GM19397 (cell line): ENCODE results near the gene TMEM106B.
"Not testable (repeated sequence)": the region's sequence is repeated elsewhere in the genome, so short reads cannot be mapped to it uniquely, and the experiment has no call there.

Source experiments
- ATAC-seq: cut with Tn5 transposase; IDR thresholded peaks from one replicate; pipeline ENCODE4 v1.9.1; 2021; ENCODE audit warnings: mild to moderate bottlenecking, moderate library complexity; ENCODE audit not compliant: unreplicated experiment

The TMEM106B gene

GRCh38 chr7:12211054-12211710 is at the start of gene TMEM106B:
TMEM106B (plus strand) TSS chr7:12211294; CDS start chr7:12214811, 3,517 bp downstream.
- ATAC-seq: peak; percentile 97

- no peak for ATAC-seq
Measured at GRCh38 chr7:12162415-12163113, 48.5 kb upstream of the TMEM106B start.

DNA sequence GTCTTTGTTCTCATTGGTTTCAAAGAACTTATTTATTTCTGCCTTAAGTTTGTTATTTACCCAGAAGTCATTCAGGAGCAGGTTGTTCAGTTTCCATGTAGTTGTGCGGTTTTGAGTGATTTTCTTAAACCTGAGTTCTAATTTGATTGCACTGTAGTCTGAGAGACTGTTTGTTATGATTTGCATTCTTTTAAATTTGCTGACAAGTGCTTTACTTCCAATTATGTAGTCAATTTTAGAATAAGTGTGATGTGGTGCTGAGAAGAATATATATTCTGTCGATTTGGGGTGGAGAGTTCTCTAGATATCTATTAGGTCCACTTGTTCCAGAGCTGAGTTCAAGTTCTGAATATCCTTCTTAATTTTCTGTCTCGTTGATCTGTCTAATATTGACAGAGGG is 43.0 kb upstream of the TMEM106B start:
- ATAC-seq: not testable (repeated sequence)

DNA sequence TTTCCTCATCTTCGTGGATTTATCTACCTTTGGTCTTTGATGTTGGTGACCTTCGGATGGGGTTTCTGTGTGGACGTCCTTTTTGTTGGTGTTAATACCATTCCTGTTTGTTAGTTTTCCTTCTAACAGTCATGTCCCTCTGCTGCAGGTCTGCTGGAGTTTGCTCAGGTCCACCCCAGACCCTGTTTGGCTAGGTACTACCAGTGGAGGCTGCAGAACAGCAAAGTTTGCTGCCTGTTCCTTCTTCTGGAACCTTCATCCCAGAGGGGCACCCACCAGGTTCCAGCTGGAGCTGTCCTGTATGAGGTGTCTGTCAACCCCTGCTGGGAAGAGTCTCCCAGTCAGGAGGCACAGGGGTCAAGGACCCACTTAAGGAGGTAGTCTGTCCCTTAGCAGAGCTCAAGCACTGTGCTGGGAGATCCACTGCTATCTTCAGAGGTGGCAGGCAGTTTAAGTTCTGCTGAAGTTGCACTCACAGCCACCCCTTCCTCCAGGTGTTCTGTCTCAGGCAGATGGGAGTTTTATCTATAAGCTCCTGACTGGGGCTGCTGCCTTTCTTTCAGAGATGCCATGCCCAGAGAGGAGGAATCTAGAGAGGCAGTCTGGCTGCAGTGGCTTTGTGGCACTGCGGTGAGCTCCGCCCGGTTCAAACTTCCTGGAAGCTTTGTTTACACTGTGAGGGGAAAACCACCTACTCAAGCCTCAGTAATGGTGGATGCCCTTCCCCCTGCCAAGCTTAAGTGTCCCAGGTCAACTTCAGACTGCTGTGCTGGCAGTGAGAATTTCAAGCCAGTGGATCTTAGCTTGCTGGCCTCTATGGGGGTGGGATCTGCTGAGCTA is 40.9 kb upstream of the TMEM106B start:
- not testable (repeated sequence) for ATAC-seq

DNA sequence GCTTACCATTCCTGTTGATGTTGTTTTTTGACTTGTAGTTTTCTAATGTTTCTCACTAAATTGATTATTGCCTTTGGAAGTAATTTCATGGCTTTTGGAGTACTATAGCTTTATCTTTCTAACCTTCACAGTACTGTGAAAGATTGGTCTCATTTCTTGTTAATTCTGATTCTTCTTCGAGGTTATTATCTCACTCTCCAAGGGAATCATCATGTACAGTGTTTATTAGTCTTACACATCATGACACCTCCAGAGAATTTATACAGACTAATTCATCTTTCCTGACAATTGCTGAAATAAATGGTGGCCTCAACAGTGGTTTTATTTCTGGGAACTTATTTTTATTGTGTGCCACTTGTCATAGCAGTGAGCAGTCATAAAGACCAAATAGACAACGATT is 37.4 kb upstream of the TMEM106B start:
- no peak for ATAC-seq

GRCh38 chr7:12174931-12175330 is 36.2 kb upstream of the TMEM106B start:
- ATAC-seq: no peak

- no peak for ATAC-seq
Measured at GRCh38 chr7:12178317-12178716, 32.8 kb upstream of the TMEM106B start.

DNA sequence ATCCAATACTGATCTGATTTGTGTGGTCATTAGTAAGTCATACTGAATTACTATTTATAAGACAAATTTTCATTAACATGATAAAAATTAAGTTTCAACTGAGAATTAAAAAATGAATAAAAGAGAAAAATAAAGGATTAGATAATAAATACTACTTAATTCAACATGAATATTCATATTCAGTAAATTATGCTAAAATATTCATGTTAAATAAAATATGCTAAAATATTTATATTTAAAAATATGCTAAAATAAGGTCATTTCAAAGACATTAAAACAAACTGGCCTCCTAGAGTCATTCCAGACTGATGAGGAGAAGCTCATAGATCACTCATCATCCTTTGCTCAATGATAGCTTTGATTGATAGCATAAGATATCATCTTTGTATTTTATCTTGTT is 16.7 kb upstream of the TMEM106B start:
- no peak for ATAC-seq

DNA sequence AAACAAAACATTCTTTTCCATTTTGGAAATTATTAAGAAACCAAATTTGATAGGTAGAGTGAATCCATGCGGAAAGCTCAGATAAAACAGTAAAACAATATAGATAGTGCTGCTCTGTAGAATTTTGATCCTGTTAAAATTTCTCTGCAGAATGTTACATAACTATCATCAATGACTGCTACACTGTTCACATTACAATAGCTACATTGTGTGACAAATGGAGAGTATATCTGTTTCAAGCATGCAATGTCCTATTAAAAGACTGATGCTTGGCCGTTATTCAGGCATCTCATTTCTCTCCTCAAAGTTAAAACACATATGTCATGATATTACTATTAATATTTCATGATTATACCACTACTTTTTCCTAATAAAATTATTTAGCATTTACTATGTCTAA is 14.7 kb upstream of the TMEM106B start:
- no peak for ATAC-seq

GRCh38 chr7:12199363-12199762 is 11.7 kb upstream of the TMEM106B start:
- ATAC-seq: no peak

DNA sequence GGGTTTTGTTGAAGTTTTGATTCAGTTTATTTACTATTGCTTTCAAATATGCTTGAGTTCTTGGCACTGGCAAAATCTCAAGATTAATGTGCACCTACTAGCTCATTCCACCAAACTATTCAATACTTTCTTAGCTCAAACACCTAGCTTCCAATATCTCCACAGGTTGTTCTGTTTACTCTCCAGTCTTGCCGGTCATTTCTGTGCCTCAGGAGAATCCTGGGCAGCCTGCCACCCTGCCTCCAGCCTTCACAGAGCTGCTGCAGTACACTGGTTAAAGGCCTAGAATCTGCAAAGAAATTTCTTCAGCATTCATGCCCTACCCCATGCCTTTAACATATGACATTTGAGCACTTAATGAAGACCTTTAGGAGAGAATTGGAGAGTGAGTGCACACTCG is 4.0 kb upstream of the TMEM106B start:
- ATAC-seq: no peak

DNA sequence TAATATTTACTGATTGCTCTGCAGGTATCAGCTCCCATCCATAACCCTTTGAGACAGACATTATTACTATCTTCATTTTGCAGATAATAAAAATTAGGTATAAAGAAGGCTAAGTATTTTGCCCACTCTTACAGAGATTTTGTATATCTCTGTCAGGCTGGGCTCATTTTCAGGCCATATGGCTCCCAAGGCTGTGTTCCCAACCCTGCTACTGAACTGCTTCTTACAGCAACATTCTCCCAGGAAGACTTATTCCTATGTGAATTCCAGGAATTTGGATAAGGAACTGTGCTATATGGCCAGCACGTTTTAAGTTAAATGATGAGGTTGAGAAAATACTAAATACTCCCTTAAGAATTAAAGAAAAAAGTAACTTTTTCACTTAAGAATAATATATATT is 1.9 kb upstream of the TMEM106B start:
- no peak for ATAC-seq

GRCh38 chr7:12210179-12211053 is 678 bp upstream of the TMEM106B start:
- ATAC-seq: peak; percentile 35

DNA sequence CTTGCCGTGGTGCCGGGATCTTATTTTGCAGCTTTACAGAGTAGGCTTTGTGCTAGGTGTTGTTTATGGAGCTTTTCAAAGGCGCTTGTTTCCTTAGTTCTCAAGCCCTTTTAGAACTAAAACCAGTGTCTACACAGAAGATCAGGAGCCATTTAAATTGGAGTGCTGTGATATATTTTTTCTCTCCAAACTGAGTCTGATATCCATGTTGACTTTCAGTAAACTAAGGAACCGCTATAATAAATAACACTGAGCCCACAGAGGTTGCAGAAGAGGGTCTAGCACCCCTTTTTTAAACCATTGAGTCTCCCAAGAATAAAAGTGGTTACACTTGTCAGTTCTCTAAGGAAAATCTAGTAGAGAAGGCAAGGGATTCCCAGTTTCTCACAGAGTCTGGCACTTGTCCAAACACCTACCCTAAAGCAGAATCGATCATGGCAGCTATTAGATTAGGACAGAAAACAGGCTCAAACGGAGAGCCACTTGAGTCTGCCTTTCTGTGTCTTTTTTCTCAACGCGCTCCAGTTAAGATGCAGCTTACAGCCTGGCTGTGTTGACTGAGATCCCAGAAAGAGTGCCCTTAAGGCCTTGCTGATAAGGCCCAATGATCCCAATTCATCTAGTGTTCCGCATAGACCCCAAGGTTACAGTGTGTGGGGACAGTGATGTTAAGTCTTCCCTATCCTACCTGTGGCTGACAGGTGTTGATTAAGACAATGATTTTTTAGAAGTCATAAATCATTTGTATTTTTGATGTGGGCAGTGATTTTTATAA is 804 bp downstream of the TMEM106B start:
- ATAC-seq: no peak

DNA sequence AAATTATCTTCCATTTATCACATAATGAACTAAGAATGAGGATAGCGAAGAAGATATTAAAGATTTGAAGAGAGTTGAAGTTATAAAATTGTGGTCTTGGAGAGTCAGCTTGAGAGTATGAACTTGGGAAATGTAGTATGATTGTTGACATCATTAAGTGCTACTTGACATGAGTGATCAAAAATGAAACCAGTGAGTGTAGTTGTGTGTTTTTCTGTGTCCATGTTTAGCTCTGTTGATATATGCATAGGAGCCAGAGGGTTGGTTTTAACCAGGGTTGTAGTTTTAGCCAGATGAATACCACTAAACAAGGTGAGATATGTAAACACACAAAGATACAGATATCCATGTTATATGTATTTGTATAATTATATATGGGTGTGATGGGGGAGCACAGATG is 6.2 kb downstream of the TMEM106B start:
- no peak for ATAC-seq

DNA sequence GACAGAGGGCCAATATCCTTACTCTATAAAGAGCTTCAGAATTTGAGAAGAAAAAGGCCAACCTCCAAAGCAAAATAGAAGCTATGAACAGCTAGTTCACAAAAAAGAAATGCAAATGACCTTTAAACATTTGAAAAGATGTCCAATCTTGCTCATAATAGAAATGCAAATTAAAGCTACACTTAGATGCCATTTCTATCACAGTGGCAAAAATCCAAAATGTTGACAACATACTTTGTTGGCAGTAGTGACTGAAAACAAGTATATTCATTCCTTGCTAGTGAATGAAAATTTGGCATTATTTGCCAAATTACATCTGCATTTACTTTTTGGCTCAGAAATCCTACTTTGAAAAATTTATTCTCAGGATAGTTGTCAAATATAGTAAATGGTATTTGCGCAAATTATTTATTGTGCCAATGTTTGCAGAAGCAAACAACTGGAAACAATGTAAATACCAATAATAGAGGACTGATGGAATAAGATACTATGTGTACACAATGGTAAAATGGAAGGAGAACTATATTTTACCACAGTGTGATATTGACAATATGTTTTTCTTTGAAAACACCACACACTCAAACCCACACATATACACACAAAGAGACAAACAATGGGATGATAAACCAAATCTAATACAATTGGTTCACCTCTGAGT is 9.4 kb downstream of the TMEM106B start:
- ATAC-seq: no peak

DNA sequence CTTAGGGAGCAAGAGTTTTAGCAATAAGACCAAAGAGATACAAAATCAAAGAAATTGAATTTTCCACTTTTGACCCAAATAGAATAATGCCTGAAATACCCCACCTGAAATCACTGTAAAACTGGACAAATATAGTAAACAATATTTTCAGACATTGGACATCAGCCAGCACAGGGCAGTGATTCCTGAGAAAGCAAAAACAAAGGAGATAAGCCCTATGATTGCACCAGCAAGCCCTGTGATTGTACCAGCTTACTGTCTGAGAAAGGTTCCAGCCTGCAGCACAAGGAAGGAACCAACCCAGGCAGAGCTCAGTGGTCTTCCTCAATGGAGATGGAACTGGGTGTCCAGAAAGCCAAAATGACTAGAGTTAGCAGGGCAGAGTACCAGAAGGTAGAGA is 10.3 kb downstream of the TMEM106B start:
- no peak for ATAC-seq

DNA sequence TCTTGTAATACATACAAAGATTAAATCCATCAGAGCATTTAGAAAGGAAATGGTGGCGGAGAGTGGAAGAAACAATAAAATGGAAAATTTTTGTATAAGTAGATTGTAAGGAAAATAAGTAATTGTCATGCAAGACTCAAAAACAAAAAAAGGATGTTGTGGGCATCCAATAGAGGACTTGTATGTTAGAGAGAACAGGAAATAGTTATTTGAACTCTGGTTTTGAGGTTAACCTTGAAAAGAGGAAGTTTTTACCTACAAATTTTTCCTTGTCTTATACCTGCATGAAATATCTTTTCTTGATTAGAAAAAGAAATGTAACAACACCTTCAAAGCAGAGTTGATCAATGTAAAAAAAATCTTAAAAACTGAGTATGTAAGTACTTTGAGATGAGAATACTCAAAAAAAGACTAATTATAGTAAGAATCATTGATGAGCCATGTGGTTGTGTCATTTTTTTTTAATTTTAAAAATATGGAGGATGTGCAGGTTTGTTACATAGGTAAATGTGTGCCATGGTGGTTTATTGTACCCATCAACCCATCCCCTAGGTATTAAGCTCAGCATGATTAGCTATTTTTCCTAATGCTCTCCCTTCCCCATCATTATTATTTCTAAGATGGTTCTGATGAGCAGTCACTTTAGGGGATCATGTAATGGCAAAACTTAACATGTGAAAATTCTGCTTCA is 11.9 kb downstream of the TMEM106B start:
- ATAC-seq: peak; percentile 91

GRCh38 chr7:12225017-12225416 is 13.9 kb downstream of the TMEM106B start:
- ATAC-seq: not testable (repeated sequence)
